OCI-LY3 (cell line): ENCODE results near the gene TPX2.

ENCODE experiments used
- H2AFZ ChIP-seq: fragments of 200-600, 300-600 bp; shearing (Covaris generic); 2 replicates; pipeline ENCODE4 v1.6.0; 2014; ENCODE audit warnings: antibody characterized with exemption, low read depth, low read length
- H3K27ac ChIP-seq: fragments of 200-600, 300-600 bp; sonication (generic); 2 replicates; pipeline ENCODE4 v1.5.1; 2014; ENCODE audit warnings: mild to moderate bottlenecking, low read length, moderate library complexity, mixed read lengths
- H3K27me3 ChIP-seq: fragments of 200-600, 300-600 bp; sonication (generic); 2 replicates; pipeline ENCODE4 v1.6.1; 2014; ENCODE audit warnings: low read depth, low read length, mixed read lengths
- H3K36me3 ChIP-seq: fragments of 200-600, 300-600 bp; sonication (generic); replicated peaks from 2 replicates; pipeline ENCODE3; 2014; ENCODE audit warnings: low read depth, low read length, mixed read lengths
- H3K4me1 ChIP-seq: fragments of 300-600, 200-600 bp; sonication (generic); 2 replicates; pipeline ENCODE4 v1.6.1; 2014; ENCODE audit warnings: low read length, mixed read lengths
- H3K4me2 ChIP-seq: fragments of 200-600, 300-600 bp; sonication (generic); 2 replicates; pipeline ENCODE4 v1.6.1; 2014; ENCODE audit warnings: low read length, mixed read lengths
- H3K4me3 ChIP-seq: fragments of 300-600, 200-600 bp; sonication (generic); 2 replicates; pipeline ENCODE4 v1.5.1; 2014; ENCODE audit warnings: antibody characterized with exemption, mild to moderate bottlenecking, low read length, moderate library complexity
- H3K79me2 ChIP-seq: fragments of 300-600, 200-600 bp; shearing (Covaris generic); 2 replicates; pipeline ENCODE4 v1.6.1; 2014; ENCODE audit warnings: mild to moderate bottlenecking, low read length, mixed read lengths
- H3K9ac ChIP-seq: fragments of 300-600, 200-600 bp; shearing (Covaris generic); 2 replicates; pipeline ENCODE4 v1.6.0; 2014; ENCODE audit warnings: mild to moderate bottlenecking, low read length, moderate library complexity
- H3K9me3 ChIP-seq: fragments of 200-600, 300-600 bp; shearing (Covaris generic); 2 replicates; pipeline ENCODE4 v1.6.1; 2014; ENCODE audit warnings: low read length, mixed read lengths; ENCODE audit not compliant: insufficient read depth
- H4K20me1 ChIP-seq: fragments of 200-600, 300-600 bp; sonication (generic); 2 replicates; pipeline ENCODE4 v1.6.1; 2016; ENCODE audit warnings: low read length, mixed read lengths; ENCODE audit not compliant: insufficient read depth
- EZH2phosphoT487 ChIP-seq: fragments of 200-600 bp; shearing (Covaris generic); IDR thresholded peaks from 2 replicates; pipeline ENCODE4 v1.6.1; 2018; ENCODE audit warnings: antibody characterized with exemption, mixed run types, low read depth
- TF ChIP-seq, protein P1 (sequence below): fragments of 200-600, 300-600 bp; sonication (generic); IDR thresholded peaks from 2 replicates; pipeline ENCODE4 v1.5.1; 2014; ENCODE audit warnings: antibody characterized with exemption, low read length, low read depth

Gene TPX2

DNA sequence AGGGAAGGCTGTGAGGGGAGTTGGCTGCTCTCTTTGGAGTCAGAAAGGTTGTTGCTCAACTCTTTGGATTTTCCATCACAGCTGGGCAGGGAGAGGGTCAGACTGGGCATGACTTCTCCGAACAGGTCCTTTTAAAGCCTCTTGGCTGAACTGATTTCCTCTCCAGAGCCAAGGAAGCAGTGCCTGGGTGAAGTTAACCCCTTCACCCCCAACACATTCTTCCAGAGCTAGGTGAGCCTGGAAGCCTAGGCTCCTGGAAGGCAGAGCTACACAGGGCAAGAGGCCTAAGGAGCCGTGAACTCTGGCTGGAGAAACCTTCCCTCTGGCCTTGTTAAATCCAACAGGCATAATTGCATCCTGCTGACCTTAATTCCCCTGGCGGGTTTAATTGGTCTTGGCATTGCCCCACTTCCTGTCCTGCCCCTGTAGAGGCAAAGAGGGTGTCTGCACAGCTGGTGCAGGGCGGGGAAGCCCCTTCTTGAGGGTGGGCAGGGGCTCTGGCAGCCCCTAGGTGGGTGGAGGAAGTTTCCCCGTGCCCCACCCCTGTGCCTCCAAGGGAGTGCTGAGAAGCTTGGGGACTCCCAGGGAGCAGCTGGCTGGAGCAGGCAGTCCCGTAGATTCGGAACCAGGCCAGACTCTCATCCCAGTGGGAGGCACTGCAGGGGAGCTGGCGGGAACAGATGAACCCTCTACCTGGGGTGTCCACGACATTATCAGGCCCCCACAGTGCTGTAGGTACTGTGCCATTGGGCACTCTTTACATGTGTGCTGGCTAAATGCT lies 76.5 kb downstream of the TPX2 start:
- H4K20me1 ChIP-seq = no peaks in the 10 kb centered on the region
- H3K9ac ChIP-seq = no peak overlapping the region
- H3K36me3 ChIP-seq = peaks cover 2% of the 10 kb centered on the region
- no peaks in the 10 kb centered on the region for H3K9me3 ChIP-seq
- H2AFZ ChIP-seq = no peak overlapping the region
- no peak for TF ChIP-seq EZH2phosphoT487
- TF ChIP-seq, protein P1, sequence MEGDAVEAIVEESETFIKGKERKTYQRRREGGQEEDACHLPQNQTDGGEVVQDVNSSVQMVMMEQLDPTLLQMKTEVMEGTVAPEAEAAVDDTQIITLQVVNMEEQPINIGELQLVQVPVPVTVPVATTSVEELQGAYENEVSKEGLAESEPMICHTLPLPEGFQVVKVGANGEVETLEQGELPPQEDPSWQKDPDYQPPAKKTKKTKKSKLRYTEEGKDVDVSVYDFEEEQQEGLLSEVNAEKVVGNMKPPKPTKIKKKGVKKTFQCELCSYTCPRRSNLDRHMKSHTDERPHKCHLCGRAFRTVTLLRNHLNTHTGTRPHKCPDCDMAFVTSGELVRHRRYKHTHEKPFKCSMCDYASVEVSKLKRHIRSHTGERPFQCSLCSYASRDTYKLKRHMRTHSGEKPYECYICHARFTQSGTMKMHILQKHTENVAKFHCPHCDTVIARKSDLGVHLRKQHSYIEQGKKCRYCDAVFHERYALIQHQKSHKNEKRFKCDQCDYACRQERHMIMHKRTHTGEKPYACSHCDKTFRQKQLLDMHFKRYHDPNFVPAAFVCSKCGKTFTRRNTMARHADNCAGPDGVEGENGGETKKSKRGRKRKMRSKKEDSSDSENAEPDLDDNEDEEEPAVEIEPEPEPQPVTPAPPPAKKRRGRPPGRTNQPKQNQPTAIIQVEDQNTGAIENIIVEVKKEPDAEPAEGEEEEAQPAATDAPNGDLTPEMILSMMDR = no peak
- no peak overlapping the region for H3K27ac ChIP-seq
- no peaks in the 10 kb centered on the region for H3K27me3 ChIP-seq
- H3K79me2 ChIP-seq = no peaks in the 10 kb centered on the region
- H3K4me2 ChIP-seq = no peak overlapping the region
- no peak overlapping the region for H3K4me3 ChIP-seq
- no peaks in the 10 kb centered on the region for H3K4me1 ChIP-seq

DNA sequence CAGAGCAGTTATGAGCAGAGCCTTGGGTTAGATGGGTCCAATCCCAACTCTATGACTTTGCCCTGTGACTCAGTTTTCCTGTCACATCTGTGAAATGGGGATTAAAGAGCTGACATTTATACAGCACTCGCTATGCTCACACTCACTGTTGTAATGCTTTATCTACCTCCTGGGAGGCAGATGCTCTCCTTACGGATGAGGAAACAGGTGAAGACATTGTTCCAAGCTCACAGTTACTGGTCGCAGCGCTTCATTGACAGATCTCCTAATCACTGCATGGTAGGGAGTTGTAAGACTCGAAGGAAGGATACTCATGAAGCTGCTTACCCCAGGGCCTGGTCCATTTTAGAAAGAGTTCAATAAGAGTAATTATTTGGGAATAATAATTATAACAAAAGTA lies 77.1 kb downstream of the TPX2 start:
- no peaks in the 10 kb centered on the region for H3K9me3 ChIP-seq
- H3K27me3 ChIP-seq = no peaks in the 10 kb centered on the region
- TF ChIP-seq EZH2phosphoT487 = no peak
- TF ChIP-seq, protein P1 = no peak
- H3K36me3 ChIP-seq = peaks cover 2% of the 10 kb centered on the region
- H3K79me2 ChIP-seq = no peaks in the 10 kb centered on the region
- no peaks in the 10 kb centered on the region for H3K4me1 ChIP-seq
- no peak overlapping the region for H3K9ac ChIP-seq
- H2AFZ ChIP-seq = no peak overlapping the region
- no peak overlapping the region for H3K27ac ChIP-seq
- H4K20me1 ChIP-seq = no peaks in the 10 kb centered on the region
- no peak overlapping the region for H3K4me3 ChIP-seq
- H3K4me2 ChIP-seq = no peak overlapping the region

DNA sequence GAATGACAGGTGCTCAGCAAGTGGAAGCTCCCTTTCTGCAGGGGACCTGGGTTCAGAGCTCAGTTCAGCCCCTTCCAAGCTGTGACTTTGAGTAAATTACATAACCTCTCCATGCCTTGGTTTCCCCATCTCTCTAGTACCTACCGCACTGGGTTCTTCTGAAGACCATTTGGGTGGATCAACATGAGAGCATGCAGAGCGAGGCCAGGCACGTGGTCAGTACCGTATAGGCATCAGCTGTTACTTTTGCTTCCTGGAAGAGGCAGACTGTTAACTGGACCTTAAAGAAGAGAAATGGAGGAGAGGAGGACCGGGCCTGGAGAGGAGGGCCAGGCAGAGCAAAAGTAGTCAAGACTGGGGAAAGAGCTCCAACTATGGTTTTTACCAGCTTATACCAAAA lies 78.4 kb downstream of the TPX2 start:
- Histone ChIP-seq H3K27ac (no peak overlapping the region), H3K4me2 (no peak overlapping the region), H3K4me3 (no peak overlapping the region), H3K36me3 (no peaks in the 10 kb centered on the region), H3K4me1 (no peaks in the 10 kb centered on the region), H3K79me2 (no peaks in the 10 kb centered on the region), H3K27me3 (no peaks in the 10 kb centered on the region), H2AFZ (no peak overlapping the region), H4K20me1 (no peaks in the 10 kb centered on the region), H3K9ac (no peak overlapping the region), H3K9me3 (no peaks in the 10 kb centered on the region)
- TF ChIP-seq EZH2phosphoT487 = no peak
- TF ChIP-seq, protein P1 = no peak

DNA sequence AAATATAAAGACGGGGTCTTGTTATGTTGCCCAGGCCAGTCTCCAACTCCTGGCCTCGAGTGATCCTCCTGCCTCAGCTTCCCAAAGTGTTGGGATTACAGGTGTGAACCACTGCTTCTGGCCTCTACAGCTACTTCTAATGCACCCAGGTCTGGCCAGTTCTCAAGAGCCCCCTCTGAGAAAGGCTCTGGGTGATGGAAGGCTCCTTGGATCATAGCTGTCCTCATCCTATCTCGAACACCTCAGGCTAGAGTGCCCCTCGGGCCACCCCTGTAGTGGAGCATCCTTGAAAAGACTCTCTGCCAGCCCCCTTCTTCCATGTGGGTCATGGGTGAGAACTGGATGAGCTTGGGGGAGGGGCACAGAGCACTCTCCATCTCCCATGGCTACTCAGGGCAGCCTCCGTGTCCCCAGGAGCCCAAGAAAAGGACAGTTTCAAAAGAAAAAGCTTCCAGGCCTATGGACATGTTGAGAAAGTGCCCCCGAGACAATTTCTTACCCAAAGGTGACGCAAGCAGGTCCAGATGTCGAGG lies 79.4 kb downstream of the TPX2 start:
- Histone ChIP-seq H3K9me3 (no peaks in the 10 kb centered on the region), H3K79me2 (no peaks in the 10 kb centered on the region), H3K4me2 (no peak overlapping the region), H3K36me3 (no peaks in the 10 kb centered on the region), H4K20me1 (no peaks in the 10 kb centered on the region), H3K27me3 (no peaks in the 10 kb centered on the region), H3K9ac (no peak overlapping the region), H3K4me1 (0 out of 2 replicates have a peak, but pooled peaks cover 3% of the 10 kb centered on the region), H3K4me3 (no peak overlapping the region), H3K27ac (no peak overlapping the region), H2AFZ (no peak overlapping the region)
- no peak for TF ChIP-seq EZH2phosphoT487
- TF ChIP-seq, protein P1 = no peak
